ENCODE data around the gene MOV10L1.
"Not testable (repeated sequence)": the region's sequence is repeated elsewhere in the genome, so short reads cannot be mapped to it uniquely, and the experiment has no call there.

The MOV10L1 gene

DNA sequence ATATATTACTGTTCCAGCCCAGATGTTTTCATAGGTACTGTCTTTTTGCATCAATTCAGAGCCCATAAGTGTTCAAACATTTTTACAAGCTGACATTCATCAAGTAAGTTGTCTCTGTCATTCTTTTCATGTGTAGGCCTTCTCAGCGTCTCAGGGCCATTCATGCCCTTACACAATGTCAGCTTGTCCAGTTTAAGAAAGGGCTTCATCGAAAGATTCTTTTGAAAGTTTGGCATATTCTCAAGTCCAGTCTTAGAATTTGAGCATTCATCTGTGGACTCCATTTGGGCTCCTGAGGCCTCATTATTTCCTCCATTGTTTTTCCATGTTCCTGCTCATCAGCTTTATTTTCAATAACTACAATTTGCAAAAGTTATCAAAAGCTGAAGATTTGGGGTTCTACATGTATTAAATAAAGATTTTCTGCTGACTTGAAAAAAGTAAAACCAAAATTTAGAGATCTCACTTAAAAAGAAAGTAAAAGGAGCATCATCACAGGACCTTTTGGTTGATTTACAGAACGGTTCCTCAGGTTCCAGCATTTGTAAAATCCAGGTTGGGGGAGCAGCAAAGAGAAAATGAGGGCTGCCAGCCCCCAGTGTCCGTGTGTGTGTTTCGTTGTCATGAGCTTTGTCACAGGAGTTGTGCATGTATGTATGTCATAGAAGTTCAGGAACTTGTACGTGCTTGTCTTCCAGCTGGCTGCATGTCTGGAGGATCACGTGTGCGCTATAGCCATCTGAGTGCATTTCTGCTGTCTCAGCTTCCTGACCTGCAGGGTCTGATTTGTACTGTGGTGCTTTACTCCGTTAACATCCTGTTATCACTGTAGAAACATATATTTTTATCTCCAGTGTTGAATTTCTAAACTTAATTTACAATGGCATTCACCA is 15.6 kb downstream of the MOV10L1 start:
- DNase-seq = peak; percentile 23 to 34 (median 33)

DNA sequence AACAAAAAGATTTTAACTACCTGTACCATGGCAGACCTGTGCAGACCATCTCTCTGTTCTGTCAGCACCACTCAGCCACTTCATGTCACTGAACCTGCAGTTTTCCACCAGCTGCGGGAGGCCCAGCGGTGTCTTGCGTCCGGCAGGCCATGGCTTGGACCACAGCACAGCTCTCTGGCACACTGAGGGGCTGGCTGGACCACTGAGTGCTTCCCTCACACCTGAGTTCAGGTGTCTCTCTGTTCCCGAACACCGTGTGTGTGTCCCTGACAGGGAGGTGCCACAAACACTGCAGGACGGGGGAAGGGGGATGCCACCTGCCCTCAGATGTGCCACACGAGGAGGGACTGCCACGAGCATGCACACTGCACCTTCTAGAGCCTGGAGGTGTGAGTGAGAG is 17.7 kb downstream of the MOV10L1 start:
- no peak for DNase-seq

DNA sequence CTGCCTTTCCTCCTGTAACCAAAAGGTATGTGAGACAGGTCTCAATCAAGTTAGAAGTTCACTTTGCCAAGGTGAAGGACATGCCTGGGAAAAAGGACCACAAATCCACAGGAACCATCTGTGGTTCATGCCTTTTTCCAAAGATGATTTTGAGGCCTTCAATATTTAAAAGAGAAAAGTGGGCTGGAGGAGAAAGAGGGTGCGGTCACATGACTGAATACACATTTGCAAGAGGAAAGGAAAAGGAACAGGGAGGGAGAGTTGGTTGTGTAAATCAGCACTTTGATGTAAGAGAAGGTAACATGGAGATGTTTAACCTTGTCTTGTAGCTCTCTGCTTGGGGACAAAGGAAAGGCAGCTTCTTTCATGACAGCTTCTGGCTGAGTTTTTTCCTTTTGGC is 21.2 kb downstream of the MOV10L1 start:
- no peak for DNase-seq

DNA sequence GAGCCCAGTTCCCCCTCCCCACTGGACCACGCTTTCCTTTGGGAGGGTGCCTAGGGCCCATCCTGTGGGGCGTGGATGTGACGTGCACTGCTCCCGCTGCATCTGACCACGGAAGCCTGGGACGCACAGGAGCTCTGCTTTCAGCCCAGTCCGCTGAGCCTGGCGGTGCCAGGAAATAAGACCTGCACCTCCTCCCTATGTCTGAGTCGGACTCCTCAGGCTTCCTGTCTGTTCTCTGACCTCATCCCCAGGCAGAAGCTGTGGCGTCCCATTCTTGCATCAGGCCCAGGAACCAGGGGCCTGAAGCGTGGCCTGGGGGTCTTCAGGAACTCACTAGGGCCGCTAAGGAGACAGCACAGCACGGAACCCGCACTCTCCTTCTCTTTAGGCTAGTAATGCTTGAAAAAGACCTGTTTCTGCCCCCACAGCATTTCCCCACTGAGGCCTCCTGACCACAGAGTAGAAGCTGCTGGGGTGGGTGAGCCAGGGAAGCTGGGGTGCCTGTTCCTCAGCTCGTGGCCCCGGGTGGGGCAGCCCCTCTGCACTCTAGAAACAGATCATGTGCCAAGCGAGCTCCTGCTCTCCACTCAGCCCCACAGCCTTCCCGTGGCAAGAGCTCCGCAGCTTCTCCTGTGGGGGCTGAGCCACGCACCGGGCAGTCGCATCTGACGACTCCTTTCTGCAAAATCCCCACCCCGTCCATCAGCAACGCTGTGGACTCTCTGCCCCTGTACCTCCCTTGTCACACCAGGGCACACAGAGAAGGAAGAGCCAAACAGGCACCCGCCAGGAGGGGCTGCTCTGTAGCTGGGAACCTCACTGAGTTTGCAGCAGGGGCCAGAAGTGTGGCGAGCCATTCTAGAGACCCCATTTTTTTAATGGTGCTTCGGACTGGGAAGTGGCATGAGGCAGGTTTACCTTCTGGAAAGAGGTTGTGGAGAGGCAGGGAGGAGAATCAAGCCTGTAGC is 22.6 kb downstream of the MOV10L1 start:
- DNase-seq = peak; percentile 51 to 66 (median 63)

DNA sequence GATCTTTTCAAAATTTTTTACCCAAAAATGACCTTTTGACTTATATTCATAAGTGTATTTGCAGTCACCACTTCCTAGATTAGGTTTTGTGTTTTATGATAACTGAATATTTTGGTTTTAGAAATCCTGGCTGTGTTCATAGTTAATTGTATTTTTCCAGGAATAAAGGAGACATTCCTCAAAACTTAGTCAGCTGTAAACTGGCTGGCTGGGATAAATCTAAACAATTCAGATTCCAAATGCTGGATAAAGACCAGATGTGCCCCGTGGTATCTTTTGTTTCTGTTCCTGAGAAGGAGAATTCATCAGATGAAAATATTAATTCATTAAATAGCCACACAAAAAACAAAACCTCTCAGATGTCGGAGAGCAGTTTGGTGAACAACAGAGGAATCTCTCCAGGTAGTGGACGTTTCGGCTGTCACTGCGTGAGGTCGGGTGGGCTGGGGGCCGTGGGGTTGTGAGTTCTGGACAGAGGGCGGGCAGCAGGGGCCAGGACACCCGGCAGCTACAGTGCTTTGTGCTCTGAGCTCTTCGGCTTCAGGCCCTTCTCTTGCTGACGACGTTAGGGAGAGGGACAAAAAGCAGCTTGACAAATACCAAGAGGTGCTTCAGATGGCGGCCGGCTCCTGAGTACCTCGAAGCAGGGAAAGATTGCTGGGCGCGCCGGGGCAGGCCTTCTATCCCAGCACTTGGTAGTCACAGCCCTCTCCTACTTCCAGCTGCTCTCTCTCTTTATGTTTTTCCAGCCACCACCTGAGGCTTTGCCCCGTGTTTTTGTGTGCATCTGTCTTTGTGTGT is 24.6 kb downstream of the MOV10L1 start:
- DNase-seq = no peak

DNA sequence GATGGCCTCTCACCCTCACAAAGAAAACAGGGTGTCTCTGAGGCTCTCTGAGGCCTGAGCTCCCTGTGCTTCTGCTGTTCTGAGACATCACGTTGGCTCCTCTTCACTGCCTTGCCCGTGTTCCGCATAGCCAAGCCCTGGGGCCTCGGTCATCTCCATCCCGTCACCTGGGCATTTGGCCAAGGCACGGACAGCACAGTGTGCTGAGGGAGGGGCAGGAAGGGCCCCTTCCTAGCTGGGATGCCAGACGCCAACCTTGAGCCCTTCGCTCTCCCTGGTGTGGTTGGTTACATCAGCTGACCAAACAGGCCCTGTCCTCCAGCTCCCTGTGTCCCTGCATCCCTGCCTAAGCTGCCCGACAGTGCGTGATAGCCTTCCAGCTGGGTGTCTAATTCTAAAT is 25.9 kb downstream of the MOV10L1 start:
- no peak for DNase-seq

DNA sequence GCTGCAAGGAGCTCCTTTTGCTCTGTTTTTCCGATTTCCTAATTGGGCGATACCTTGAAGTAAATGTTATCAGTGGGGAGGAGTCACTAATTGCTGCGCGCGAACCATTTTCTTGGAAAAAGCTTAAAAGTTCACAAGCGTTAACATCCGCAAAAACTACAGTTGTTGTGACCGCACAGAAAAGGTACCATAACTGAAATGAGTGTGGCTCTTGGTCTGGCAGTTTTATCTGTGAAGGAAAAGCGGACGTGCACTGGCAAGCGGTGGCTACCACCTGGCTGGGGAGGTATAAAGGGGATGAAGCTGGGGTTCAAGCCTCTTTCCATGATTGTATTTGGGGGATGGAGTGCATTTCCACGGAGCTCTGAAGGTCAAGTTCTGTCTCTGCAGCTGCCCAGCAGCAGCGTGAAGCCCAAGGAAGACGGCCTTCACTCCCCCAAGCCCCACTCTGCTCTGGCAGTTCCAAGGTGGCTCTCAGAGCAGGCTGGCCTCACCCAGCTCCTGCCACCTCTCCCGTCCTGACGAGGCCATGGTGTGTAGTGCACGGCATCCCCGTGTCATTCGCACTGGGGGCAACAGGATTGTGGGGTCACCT is 27.5 kb downstream of the MOV10L1 start:
- DNase-seq = no peak

DNA sequence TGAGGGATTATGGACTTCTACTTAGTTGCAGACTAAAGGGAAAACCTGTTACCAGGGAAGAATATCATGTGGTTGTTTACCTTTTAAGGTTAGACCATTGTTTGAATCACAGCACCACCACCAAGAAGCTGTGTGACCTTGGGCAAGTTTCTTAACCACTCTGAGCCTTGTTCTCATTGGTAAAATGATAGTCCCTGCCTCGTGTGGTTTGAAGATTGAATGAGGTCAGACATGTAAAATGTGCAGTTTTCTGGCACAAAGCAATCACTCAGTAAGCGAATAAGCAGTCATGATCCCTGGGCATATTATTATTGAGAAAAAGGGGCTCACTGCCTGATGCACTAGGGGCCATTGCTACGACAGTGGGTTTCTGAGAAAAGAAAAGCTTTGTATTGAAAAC is 28.3 kb downstream of the MOV10L1 start:
- DNase-seq = no peak

DNA sequence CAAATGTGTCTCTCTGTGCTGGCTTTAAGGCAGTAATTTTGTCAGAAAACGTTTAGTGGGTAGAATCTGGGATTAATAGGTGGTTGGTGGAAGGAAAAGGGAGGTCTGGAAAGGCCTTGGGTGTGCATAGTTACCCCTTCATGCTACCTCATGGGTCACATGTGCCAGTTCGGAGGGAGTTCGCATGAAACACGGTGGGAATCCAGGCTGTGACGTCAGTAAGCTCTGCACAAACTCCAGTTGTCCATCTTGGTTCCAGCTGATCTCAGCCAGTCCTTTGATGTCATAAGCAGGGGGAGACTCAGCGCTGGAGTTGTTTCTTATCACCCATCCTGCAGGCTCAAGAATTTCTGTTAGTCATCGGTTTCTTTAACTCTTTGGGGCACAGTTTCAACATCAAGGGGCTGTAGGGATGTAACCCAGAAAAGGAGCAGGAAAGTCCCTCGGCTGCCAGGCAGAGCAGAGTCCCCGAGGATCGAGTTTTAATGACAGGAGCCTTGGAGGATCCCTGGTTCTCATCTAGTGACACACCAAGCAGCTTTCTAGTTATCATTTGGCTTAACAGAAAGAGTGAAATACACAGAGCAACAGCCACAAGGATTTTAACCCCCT is 28.9 kb downstream of the MOV10L1 start:
- DNase-seq = peak; percentile 27 to 34 (median 27)

DNA sequence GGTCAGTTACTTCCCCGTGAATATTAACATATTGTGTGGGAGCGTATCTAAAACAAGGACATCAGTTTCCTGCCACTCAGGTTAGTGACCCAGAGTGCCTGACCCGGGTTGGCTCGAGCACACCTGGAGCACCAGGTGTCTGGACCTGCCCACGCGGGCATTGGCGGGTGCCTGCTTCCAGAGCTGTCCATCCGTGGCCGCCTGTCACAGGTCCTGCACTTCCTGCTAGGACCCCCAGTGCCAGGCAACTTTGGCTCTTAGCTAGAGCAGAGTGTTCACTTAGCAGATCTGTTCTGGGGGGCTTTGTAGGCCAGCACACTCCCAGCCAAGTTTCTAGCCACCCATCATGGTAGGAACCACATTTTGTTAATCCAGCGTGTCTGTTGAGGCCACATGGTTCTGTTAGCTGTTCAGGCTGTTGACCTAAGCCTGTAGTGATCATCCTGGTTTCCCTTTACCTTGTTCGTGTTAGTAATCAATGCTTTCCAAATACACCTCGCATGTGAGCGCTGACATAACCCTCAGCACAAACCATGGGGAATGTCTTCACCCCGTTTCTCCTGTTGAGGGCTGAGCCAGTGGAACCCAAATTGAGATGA is 29.5 kb downstream of the MOV10L1 start:
- DNase-seq = no peak

DNA sequence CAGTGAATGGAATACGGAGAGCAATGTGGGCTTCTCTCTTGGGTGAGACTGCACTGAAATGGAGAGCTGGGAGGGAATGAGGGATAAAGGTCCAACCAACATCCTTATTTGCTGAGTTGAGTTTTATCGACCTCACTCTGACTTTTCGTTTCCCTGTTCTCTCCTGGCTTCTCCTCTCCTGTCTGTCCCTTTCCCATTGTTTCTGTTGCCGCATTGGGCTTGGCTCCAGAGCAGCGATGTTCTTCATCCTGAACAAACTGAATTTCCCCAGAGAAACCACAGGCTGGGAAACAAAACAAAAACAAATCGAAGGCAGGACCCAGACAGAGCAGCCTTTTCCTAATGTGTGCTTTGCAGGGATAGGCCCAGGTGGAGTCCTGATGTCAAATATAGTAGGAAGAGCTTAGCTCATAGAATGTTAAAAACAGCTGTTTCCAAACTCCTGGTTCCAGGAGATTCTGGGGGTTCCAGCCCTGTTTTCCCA is 30.0 kb downstream of the MOV10L1 start:
- DNase-seq = no peak

DNA sequence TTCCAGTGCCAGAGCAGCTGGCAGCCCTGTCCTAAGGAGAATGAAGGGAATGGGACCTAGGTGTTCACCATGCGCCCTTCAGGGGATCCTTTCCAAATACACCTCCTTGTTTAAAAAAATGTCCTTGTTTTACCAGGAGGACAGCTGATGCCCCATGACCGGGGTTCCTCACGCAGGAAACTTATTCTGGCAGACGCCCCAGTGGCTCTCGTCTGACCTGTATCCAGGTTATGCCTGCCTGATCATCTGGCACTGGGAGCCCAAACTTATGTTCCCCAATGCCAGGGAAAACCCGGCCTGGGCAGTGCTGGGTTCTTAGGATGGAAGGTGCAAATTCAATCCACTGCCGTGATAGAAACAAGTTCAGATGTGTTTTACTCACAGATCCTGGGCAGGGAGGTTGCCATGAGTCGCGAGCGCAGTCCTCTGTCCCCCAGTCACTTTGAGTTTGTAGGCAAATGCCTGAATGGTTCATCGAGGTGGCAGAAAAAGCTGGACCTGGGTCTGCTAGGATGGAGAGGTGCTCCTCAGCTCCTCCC is 31.5 kb downstream of the MOV10L1 start:
- DNase-seq = peak in 1 of 3 donors; percentile 14

DNA sequence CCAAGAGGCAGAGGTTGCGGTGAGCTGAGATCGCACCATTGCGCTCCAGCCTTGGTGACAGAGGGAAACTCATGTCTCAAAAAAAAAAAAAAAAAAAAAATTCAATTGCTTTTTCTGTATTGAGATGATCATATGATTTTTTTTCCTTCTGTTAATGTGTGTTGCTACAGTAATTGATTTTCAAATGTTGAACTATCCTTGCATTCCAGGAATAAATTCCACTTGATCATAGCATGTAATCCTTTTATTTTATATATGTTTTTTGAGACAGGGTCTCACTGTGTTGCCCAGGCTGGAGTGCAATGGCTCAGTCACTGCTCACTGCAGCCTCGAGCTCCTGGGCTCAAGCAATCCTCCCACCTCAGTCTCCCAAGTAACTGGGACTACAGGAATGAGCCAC is 33.3 kb downstream of the MOV10L1 start:
- DNase-seq = no peak

DNA sequence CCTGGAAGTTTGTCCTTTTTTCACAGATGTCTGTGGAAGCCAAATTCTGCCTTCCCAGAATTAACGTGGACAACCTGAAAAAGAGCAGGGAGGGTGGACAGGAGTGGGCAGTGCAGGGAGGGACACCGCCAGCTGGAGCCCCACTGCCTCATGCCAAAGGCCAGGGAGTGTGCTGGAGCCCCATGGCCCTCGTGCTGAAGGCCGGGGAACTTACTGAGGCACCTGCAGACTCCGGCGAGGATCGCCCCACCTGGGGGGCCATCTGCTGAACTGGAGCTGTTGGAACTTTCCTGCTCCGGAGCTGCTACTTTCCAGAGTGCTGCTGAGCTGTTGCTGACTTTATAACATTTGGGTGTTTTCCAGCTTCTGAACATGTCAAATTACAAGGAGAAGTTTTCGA is 35.2 kb downstream of the MOV10L1 start:
- peak in 1 of 3 donors; percentile 11 for DNase-seq

DNA sequence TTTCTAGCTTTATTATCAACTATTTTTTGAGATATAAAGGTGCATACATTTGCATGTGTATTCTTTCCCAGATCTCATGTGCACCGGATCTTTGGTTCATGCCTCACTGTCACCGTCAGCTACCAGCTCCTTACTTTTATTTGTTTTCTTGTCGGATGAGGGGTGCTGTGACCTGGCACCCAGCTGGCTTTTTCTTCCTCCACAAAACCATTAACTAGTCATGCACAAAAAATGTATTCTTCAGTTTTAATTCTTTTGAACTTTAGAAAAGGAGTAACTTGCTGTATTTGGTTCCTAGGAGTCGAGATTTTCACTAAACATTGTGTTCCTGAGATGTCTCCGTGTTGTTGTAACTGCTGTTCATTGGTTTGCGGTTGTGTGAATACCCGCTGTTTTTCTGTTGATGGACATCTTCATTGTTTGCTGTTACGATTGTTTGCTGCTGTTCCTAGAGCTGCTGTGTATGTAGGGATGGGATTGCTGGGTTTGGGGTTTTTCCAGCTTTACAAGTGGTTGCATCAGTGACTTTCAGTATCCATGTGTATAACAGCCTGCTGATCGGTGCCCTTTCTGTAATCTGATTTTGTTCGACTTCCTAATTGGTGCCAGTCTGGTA is 39.4 kb downstream of the MOV10L1 start:
- peak in 1 of 3 donors; percentile 24 for DNase-seq

DNA sequence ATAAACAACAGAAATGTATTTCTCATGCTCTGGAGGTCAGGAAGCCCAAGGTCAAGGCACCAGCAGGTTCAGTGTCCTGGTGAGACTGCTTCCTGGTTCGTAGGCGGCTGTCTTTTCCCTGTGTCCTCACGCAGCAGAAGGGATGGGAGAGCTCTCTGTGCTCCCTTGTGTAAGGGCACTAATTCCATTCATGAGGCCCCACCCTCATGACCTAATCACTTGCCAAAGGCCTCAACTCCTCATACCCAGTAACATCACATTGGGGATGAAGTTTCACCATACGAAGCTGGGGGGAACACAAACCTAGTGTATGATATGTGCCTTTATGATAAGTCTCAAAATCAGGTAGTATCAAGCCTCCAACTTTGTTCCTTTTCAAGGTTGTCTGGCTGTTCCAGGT is 42.1 kb downstream of the MOV10L1 start:
- no peak for DNase-seq

DNA sequence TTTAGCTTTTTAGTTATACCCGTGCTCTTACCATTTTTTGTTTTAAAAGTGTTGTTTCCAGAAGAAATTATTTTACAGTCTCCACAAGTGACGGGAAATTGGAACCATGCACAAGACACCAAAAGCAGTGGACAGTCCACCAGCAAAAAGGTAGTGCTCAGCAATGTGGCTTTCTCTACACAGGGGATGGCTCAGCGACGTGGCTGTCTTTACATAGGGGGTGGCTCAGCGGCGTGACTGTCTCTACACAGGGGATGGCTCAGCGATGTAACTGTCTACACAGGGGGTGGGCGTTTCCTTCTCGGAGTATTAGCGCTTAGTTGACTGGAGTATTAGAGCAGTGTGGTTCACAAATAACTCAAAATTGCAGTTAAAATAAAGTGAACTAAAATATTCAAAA is 44.7 kb downstream of the MOV10L1 start:
- DNase-seq = no peak

DNA sequence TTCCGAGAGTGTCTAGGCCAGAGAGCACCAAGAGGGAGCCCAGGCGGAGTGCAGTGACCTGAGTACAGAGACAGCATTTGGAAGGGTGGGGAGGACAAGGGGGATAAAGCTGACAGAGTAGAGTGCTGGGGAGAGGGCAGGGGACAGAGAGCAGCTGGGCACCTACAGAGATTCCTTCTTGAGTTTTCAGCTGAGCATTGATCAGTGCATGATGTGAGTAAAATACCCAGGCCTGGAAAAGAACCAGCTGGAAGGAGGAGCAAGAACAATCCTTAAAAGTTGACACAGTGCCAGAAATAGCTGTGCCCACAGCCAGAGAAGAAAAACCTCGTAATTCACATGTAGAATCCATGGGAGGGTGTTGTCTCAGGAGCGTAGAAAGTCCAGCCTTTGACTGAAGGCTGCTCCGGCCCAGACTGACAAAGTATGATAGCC is 46.8 kb downstream of the MOV10L1 start:
- no peak for DNase-seq

DNA sequence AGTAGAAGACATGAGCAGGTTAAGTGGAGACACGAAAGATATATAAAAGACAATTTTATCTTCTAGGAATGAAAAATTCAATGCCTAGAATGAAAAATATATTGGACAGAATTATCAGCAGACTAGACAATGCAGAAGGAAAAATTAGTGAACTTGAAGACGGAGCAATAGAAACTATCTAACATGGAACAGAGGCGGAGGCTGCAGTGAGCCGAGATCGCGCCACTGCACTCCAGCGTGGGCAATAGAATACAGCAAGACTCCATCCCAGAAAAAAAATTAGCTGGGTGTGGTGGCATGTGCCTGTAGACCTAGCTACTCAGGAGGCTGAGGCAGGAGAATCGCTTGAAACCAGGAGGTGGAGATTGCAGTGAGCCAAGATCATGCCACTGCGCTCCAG is 47.5 kb downstream of the MOV10L1 start:
- DNase-seq = not testable (repeated sequence)

DNA sequence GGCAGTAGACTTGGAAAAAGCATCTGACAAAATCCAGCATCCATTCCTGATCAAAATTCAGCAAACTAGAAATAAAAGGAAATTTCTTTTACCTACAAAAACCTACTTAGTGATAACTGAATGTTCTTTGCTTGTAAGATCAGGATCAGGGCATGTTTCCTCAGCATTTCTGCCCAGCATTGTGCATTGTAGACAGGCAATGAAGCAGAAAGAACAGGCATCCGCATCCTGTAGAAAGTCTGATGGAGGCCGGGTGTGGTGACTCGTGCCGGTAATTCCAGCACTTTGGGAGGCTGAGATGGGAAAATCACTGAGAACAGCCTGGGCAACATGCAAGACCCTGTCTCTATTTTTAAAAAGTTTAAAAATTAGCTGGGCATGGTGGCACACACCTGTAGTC is 48.2 kb downstream of the MOV10L1 start:
- DNase-seq = no peak

DNA sequence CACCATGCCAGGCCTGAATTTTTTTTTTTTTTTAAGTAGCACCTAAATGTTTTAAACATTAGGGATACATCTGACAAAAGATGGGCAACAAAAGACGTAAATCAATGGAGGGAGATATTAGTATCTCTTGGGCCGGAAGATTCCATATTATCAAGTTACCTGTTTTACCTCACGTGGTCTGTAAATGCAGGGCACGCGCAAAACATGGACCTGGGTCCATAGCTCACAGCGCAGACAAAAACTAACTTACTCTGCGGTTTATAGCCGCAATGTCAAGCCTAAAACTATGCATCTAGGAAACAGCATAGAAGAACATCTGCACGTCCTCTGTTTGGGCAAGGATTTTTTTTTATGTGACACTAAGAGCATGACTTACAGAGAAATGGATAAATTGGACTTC is 49.2 kb downstream of the MOV10L1 start:
- DNase-seq = no peak
